GM10266 (cell line): ENCODE results near the gene PES1.

ENCODE experiments used
- DNase-seq: peaks from one replicate; pipeline ENCODE4 v3.0.0; 2012; ENCODE audit errors: extremely low spot score
- CTCF ChIP-seq: IDR thresholded peaks from 2 replicates; pipeline ENCODE4 v1.5.1; 2012; ENCODE audit warnings: mild to moderate bottlenecking, low read depth; ENCODE audit not compliant: control insufficient read depth, insufficient read depth; ENCODE audit errors: missing control alignments

The PES1 gene

DNA sequence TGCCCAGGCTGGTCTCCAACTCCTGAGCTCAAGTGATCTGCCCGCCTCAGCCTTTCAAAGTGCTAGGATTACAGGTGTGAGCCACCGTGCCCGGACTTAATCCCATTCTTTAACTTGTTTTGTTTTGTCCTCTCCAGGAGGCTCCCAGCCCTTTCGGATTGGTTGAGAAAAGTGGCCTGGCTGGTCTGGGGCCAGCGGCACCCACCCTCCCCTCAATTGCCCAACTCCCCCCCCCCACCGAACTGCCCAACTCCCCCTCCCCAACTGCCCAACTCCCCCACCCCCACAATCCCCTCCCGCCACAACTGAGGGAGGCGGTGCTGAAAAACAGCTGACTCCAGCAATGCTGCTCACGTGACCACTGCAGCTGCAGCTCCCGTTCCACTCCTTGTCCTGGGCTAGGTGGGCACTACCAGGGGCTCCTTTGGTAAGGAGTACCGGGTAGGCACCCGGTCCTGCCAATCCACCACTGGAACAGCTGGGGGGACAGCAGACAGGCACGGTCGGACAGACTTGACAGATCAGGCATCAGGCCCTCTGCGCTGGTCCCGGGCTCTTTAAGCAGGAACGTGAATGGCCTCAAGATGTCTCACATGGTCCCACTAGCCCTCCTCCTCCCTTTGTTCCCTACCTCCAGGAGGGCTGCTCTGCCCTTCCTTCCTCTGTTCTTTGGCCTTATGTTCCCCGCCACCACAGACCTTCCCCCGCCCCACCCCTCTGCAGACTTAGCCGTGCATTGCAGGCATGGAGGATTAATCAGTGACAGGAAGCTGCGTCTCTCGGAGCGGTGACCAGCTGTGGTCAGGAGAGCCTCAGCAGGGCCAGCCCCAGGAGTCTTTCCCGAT is 15.0 kb upstream of the PES1 start, which contains the start of gene TCN2:
Gene TCN2 (plus strand): TSS at position 720 of the 845 bp plus-strand sequence. CDS start 158 bp downstream, outside the sequence.
- no peak for TF ChIP-seq CTCF
- DNase-seq, result peak; percentile 64

DNA sequence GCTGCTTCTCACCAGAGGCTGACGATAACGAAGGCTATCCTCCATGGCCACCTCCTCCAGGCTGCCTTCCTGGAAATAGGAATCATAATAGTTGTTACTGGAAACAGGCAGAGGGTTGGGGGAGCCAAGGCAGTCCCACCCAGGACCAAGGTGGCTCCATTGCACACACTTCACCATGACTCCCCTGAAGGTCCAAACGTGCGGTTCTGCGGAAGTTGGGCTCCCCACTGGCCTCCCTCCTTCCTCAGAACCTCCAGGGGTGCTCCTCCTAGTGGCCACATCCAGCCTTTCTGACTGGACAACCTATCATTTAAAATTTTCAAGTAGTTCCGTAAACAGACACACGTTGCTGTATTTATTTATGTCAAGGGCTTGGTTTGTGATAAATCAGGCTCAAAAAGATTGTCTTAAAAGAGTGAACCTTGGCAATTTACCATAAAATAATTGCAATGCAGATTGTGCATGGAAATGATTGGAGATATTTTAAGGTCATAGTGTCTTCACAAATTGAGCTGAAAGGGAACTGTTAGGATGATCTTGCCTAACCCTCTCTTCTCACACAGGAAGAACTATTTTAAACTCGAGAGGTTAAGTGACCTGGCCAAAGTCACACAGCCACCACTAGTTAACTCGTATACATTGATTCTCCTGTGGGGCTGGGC is 13.9 kb upstream of the PES1 start:
- DNase-seq, result peak; percentile 73
- peak; percentile 69 for TF ChIP-seq CTCF

DNA sequence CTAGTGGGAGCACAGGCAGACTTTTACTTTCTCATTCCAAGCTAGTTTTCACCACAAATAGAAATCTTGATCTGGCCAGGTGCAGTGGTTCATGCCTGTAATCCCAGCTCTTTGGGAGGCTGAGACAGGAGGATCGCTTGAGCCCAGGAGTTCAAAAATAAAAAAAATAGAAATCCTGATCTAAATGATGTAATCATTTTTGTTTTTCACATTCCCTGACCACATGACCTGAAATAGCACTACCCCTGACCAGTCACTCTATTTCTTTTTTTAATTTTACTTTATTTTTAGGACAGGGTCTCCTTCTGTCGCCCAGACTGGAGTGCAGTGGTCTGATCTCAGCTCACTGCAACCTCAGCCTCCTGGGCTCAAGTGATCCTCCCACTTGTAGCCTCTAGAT is 13.0 kb upstream of the PES1 start:
- no peak for DNase-seq
- no peak for TF ChIP-seq CTCF

GRCh38 chr22:30603801-30604200 is 12.1 kb upstream of the PES1 start:
- no peak for TF ChIP-seq CTCF

GRCh38 chr22:30602049-30602448 is 10.3 kb upstream of the PES1 start:
- no peak for DNase-seq
- peak; percentile 45 for TF ChIP-seq CTCF

More at GRCh38 chr22:30603801-30604200, 12.1 kb upstream of the PES1 start:
- no peak for DNase-seq

DNA sequence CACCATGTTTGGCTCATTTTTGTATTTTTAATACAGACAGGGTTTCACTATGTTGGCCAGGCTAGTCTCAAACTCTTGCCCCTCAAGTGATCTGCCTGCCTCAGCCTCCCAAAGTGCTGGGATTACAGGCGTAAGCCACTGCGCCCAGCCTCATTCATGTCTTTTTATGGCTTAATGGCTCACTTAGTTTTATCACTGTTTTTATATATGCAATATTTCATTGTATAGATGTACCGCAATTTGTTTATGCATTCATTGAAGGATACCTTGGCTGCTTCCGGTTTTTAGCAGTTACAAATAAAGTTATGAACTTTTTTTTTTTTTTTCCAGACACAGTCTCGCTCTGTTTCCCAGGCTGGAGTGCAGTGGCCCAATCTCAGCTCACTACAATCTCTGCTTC is 9.8 kb upstream of the PES1 start:
- no peak for DNase-seq
- no peak for TF ChIP-seq CTCF

DNA sequence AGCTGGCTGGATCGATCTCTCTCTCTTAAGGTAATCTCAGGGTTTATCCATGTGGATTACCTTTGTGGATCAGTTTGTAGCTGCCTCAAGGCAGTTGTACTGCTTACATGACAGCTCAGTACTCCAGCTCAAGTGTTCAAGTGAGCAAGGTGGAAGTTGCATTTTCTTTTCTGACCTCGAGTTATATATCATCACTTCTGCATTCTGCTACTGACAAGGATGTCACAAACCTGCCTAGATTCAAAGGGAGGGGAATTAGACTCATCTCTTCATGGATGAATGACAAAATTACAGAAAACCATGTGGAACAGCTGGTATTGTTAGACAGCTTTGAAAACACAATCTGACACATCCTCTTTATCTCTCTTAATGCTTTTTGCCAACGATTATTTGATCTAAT is 9.2 kb upstream of the PES1 start:
- no peak for TF ChIP-seq CTCF

More for the DNA sequence above, 9.2 kb upstream of the PES1 start:
- no peak for DNase-seq
